RWPE2 (cell line): Measurements from ENCODE around the gene PEX6.

Experiments used
- ATAC-seq: fragments of 200-7000 bp; cut with Tn5 transposase; 3 replicates; pipeline ENCODE4 v1.9.1; 2021; ENCODE audit warnings: low read depth
- DNase-seq: peaks from one replicate; pipeline ENCODE4 v3.0.0-alpha.2; 2020; ENCODE audit warnings: low spot score
- H3K27ac ChIP-seq: fragments of 450-650 bp; 2 replicates; pipeline ENCODE4 v1.5.1; 2017; ENCODE audit warnings: mild to moderate bottlenecking; ENCODE audit not compliant: poor library complexity, severe bottlenecking
- H3K27me3 ChIP-seq: fragments of 250-450 bp; sonication (Bioruptor Pico); 2 replicates; pipeline ENCODE4 v1.5.1; 2021; ENCODE audit warnings: mild to moderate bottlenecking, moderate library complexity; ENCODE audit not compliant: insufficient read depth, poor library complexity, severe bottlenecking
- H3K36me3 ChIP-seq: fragments of 250-450 bp; sonication (Bioruptor Pico); 2 replicates; pipeline ENCODE4 v1.5.1; 2020; ENCODE audit warnings: low read depth, mild to moderate bottlenecking, moderate library complexity
- H3K4me1 ChIP-seq: fragments of 250-450 bp; sonication (Bioruptor Pico); 2 replicates; pipeline ENCODE4 v1.5.1; 2021; ENCODE audit warnings: mild to moderate bottlenecking, moderate library complexity; ENCODE audit not compliant: insufficient read depth, poor library complexity, severe bottlenecking
- H3K4me3 ChIP-seq: fragments of 250-450 bp; sonication (Bioruptor Pico); 2 replicates; pipeline ENCODE4 v1.5.1; 2021; ENCODE audit warnings: mild to moderate bottlenecking, moderate library complexity; ENCODE audit not compliant: severe bottlenecking
- H3K9me3 ChIP-seq: fragments of 250-450 bp; sonication (Bioruptor Pico); 2 replicates; pipeline ENCODE4 v1.5.1; 2021; ENCODE audit warnings: mild to moderate bottlenecking, moderate library complexity; ENCODE audit not compliant: severe bottlenecking
- TF ChIP-seq, protein P1 (sequence below): fragments of 450-650 bp; IDR thresholded peaks from one replicate; pipeline ENCODE4 v1.5.1; 2017; ENCODE audit warnings: mild to moderate bottlenecking, moderate library complexity; ENCODE audit not compliant: poor library complexity, severe bottlenecking

PEX6 gene

DNA sequence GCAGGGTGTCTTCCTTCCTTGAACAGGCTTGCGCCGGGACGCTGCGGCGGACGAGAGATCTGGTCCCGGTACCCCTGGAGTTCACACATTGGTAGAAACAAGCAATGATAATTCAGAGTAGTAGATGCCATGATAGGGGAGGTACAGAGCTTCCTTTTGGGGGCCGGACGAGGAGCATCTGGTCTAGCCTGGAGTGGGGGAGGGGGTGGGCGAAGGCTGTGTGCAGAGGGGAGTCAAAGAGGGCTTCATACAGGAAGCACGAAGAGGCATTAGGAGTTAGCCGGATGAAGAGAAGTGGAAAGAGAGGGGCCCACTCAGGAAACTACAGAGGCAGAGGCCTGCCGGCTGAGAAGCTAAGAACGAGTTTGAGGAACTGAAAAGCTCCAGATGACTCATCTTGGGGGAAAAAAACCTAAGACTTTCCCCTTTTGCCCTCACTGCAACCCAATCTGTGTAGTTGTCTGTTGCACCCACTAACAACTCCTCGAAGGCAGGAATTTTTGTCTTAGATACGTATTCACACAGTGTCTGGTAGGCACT, 49.1 kb downstream of the PEX6 start:
- ATAC-seq (peak; percentile 3), DNase-seq (no peak)
- Histone ChIP-seq H3K27me3 (no peaks in the 10 kb centered on the region), H3K4me1 (peaks cover 10% of the 10 kb centered on the region), H3K4me3 (peak overlapping the region; percentile 50), H3K36me3 (peaks cover 17% of the 10 kb centered on the region), H3K9me3 (no peaks in the 10 kb centered on the region), H3K27ac (peak overlapping the region; percentile 66)
- TF ChIP-seq, protein P1, sequence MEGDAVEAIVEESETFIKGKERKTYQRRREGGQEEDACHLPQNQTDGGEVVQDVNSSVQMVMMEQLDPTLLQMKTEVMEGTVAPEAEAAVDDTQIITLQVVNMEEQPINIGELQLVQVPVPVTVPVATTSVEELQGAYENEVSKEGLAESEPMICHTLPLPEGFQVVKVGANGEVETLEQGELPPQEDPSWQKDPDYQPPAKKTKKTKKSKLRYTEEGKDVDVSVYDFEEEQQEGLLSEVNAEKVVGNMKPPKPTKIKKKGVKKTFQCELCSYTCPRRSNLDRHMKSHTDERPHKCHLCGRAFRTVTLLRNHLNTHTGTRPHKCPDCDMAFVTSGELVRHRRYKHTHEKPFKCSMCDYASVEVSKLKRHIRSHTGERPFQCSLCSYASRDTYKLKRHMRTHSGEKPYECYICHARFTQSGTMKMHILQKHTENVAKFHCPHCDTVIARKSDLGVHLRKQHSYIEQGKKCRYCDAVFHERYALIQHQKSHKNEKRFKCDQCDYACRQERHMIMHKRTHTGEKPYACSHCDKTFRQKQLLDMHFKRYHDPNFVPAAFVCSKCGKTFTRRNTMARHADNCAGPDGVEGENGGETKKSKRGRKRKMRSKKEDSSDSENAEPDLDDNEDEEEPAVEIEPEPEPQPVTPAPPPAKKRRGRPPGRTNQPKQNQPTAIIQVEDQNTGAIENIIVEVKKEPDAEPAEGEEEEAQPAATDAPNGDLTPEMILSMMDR, result no peak

DNA sequence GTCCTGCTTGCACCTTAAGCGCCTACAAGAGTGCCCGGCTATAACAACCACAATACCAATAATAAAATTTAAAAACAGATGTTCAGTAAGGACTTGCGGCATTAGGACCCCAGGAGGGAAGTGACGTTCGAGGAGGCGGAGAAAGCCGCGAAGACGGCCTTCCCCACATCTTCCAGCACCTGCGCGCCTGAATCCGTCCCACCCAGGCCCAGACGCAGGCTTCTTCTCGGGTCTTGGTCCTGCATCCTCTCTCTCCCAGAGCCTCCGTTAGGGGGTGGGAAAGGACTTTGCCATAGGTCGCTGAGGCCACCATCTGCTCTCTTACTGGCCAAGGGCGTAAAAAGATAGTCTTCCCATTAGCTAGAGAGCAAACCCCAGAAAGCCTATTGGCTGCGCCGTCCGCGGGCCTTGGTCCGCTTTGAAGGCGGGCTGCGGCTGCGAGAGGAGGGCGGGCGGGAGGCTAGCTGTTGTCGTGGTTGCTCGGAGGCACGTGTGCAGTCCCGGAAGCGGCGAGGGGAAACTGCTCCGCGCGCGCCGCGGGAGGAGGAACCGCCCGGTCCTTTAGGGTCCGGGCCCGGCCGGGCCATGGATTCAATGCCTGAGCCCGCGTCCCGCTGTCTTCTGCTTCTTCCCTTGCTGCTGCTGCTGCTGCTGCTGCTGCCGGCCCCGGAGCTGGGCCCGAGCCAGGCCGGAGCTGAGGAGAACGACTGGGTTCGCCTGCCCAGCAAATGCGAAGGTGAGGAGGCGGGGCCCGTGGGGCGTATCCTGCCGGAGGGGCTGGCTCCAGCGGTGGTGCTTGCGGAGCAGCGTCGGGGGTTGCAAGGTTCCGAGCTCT, 49.8 kb downstream of the PEX6 start, which contains the start of gene CNPY3:
Gene CNPY3, plus strand, starts transcription at position 495 of the 835 bp plus-strand sequence. Its CDS starts 91 bp downstream, at position 586.
- Histone ChIP-seq H3K27ac (peak within 1 kb of the TSS; percentile 66), H3K36me3 (peaks cover 10% of the 10 kb centered on the region), H3K4me1 (peaks cover 10% of the 10 kb centered on the region), H3K9me3 (no peaks in the 10 kb centered on the region), H3K4me3 (peak within 1 kb of the TSS; percentile 50), H3K27me3 (no peaks in the 10 kb centered on the region)
- ATAC-seq (peak; percentile 91), DNase-seq (peak; percentile 96)
- TF ChIP-seq, protein P1, result no peak

DNA sequence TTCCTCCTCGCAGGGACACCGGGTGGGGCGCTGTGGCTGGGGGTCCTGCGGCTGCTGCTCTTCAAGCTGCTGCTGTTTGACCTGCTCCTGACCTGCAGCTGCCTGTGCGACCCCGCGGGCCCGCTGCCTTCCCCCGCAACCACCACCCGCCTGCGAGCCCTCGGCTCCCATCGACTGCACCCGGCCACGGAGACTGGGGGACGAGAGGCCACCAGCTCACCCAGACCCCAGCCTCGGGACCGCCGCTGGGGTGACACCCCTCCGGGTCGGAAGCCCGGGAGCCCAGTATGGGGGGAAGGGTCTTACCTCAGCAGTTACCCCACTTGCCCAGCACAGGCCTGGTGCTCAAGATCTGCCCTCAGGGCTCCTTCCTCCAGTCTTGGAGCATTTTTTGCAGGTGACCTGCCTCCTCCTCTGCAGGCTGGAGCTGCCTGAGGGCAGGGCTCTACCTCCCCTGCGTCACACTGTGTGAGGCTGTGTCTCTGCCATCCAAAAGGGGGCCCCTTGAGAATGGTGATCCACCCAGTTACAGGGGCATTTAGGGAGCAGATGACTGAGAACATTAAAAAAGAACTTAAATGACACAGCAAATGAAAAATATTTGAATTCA, 53.6 kb downstream of the PEX6 start:
- TF ChIP-seq, protein P1, result no peak
- Histone ChIP-seq H3K4me1 (peaks cover 4% of the 10 kb centered on the region), H3K9me3 (no peaks in the 10 kb centered on the region), H3K27ac (no peak overlapping the region), H3K27me3 (no peaks in the 10 kb centered on the region), H3K36me3 (no peaks in the 10 kb centered on the region), H3K4me3 (no peak overlapping the region)
- ATAC-seq (no peak), DNase-seq (no peak)

DNA sequence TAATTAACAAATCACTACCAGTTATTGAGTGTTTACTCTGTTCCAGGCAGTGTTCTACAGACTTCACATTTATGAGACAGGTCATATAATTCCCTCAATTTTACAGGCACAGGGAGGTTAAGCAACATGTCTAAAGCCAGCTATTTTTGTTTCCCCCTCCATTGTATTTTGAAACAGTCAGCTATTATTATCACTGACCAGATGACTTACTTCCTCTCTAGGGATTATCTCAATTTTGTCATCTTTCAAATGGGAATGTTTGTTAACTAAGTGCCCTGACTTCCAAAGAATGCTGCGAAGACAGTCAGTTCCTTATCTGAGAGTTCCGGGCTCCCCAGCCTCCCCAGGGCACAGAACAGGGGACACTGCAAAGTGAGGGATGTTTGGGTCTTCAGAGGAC, 55.3 kb downstream of the PEX6 start:
- ATAC-seq, result no peak
- H3K27ac ChIP-seq, result no peak overlapping the region
- TF ChIP-seq, protein P1, result no peak

More for the DNA sequence above, 55.3 kb downstream of the PEX6 start:
- Histone ChIP-seq H3K9me3 (no peaks in the 10 kb centered on the region), H3K4me3 (no peak overlapping the region), H3K27me3 (no peaks in the 10 kb centered on the region), H3K36me3 (no peaks in the 10 kb centered on the region), H3K4me1 (peaks cover 9% of the 10 kb centered on the region)
- no peak for DNase-seq
